Activated CD8-positive, alpha-beta memory T cell treated with anti-CD3 and anti-CD28 coated beads for 24 hours (primary cell): ENCODE measurements around the gene POU6F1.

ENCODE experiments used
- DNase-seq: peaks from one replicate; pipeline ENCODE4 v3.0.0-alpha.2; 2020

The POU6F1 gene

GRCh38 chr12:51160814-51161459, 56.9 kb downstream of the POU6F1 start:
- peak; percentile 55 for DNase-seq

DNA sequence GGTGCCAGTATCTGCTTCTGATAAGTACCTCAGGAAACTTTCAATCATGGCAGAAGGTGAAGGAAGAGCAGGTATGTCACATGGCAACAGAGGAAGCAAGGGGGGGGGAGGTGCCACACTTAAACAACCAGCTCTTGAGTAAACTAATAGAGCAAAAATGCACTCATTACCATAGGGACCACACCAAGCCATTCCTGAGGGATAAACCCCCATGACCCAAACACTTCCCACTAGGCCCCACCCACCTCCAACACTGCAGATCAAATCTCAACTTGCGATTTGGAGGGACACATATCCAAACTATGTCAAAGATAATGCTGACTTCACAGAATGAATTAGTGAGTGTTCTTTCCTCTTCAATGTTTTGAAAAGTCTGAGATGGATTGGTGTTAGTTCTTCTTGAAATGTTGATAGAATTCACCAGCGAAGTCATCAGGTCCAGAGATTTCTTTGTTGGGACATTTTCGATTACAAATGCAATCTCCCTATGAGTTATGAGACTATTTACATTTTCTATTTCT, 61.6 kb downstream of the POU6F1 start:
- DNase-seq: no peak

DNA sequence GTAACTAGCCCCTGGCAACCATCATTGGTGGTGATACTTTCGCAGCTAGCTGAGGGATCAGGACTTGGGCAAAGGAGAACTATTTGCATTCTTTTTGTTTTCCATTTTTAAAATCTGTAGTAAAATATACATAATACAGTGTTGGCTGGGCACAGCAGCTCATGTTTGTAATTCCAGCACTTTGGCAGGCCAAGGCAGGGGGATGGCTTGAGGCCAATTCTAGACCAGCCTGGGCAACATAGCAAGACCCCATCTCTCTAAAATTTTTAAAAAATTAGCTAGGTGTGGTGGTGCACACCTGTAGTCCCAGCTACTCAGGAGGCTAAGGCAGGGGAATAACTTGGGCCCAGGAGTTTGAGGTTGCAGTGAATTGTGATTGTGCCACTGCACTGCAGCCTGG, 64.9 kb downstream of the POU6F1 start:
- DNase-seq: no peak

DNA sequence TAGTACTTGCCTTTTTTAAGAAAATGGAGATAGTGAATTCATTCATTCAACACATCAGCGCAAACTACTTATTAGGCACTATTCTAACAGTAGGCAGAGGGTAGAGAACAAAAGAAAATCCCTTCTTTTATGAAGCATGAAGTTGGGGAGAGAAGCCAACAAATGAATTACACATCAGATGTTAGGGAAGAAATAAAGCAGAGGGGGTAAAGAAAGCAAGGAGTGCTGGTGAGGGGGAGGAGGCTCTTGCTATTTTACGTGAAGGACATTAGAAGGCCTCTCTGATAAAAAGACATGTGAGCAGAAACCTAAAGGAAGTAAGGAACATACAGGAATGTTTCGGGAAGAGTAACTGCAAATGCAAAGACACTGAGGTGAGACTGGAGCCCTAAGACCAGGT, 67.1 kb downstream of the POU6F1 start:
- no peak for DNase-seq

DNA sequence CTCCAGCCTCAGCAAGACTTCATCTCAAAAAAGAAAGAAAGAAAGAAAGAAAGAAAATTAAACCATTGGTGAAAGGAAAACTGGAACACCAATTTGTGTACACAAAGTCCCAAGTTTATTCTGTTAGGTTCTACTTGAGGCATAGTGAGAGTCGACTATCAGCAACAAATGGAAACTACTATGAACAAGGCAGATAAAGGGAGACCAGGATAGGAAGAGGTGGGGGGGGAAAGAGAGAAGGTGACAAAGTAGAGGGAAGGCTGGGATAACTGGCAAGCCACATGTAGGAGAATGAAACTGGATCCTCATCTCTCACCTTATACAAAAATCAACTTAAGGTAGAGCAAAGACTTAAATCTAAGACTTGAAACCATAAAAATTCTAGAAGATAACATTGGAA, 70.6 kb downstream of the POU6F1 start:
- DNase-seq: no peak

GRCh38 chr12:51139292-51139844, 78.5 kb downstream of the POU6F1 start:
- DNase-seq: no peak
